ENCODE data around the gene FBXO9. TPM values are rescaled to one million over a fixed set of nuclear protein-coding genes. Genes with fewer than 3 reads are reported as not detected.

Gene FBXO9
- total RNA-seq, 1 experiment from 2014 or later, result 68.4 TPM

- Mint-ChIP-seq H3K9me3 (no peaks in the 10 kb centered on the region), H3K4me1 (peaks cover 0 to 7% of the 10 kb centered on the region in 2 experiments; a peak in 1 of 4 replicates), H3K36me3 (ENCODE audit: insufficient read depth in 1 of 3, low read depth in 3 of 3) (peaks cover 0 to 6% (median 0%) of the 10 kb centered on the region in 3 experiments; a peak in 1 of 7 replicates), H3K27ac (peak overlapping the region in 1 of 3 experiments; percentile 3; a peak in 1 of 7 replicates), H3K27me3 (ENCODE audit: low read depth) (no peaks in the 10 kb centered on the region), H3K4me3 (no peak overlapping the region)
- H3K79me1 ChIP-seq (ENCODE audit: insufficient read depth, low read depth, low read length, poor library complexity, severe bottlenecking), result no peaks in the 10 kb centered on the region
- H4K20me1 ChIP-seq (ENCODE audit: control insufficient read depth, insufficient read depth, insufficient read length), result no peaks in the 10 kb centered on the region
- H2AFZ ChIP-seq (ENCODE audit: low read length), result no peak overlapping the region
- WGBS (ENCODE audit: extremely low coverage, insufficient read length, low lambda C conversion rate), result no CpG with 5 or more reads among the region's 1 CpG
- no peak overlapping the region for H3K27ac ChIP-seq (ENCODE audit: insufficient read length, low read depth, low read length)
- no peaks in the 10 kb centered on the region for H3K9me3 ChIP-seq (ENCODE audit: control insufficient read depth, low read depth, low read length)
- H3T11ph ChIP-seq (ENCODE audit: low read length), result no peak overlapping the region
- H3K4me2 ChIP-seq (ENCODE audit: insufficient read depth, insufficient read length, low read length), result no peak overlapping the region
- no peaks in the 10 kb centered on the region for H3K4me1 ChIP-seq (ENCODE audit: insufficient read depth, low read length)
- H4K91ac ChIP-seq (ENCODE audit: insufficient read length, low read depth, low read length), result no peak overlapping the region
- no peak overlapping the region for H2AK5ac ChIP-seq (ENCODE audit: insufficient read length, low read length)
- H3K23ac ChIP-seq (ENCODE audit: insufficient read length, low read depth, low read length), result no peak overlapping the region
- no peak overlapping the region for H3K14ac ChIP-seq (ENCODE audit: insufficient read depth, low read length)
- H3K4ac ChIP-seq (ENCODE audit: low read depth, low read length), result no peak overlapping the region
- H3K79me2 ChIP-seq (ENCODE audit: insufficient read depth, low read length), result no peaks in the 10 kb centered on the region
- no peak for TF ChIP-seq CTCF (conservative IDR thresholded peaks at IDR 0.05)
- H3K9ac ChIP-seq (ENCODE audit: extremely low read depth, insufficient read length, low read length), result no peak overlapping the region
- no peak overlapping the region for H2BK5ac ChIP-seq (ENCODE audit: insufficient read length, low read length)
- no peak overlapping the region for H2BK120ac ChIP-seq (ENCODE audit: low read depth, low read length, poor library complexity, severe bottlenecking)
- H3K27me3 ChIP-seq (ENCODE audit: insufficient read depth, low read length), result no peaks in the 10 kb centered on the region
- no peak overlapping the region for H2BK15ac ChIP-seq (ENCODE audit: low read depth, low read length)
- no peak for DNase-seq
- no peak overlapping the region for H2BK20ac ChIP-seq (ENCODE audit: low read depth, low read length, poor library complexity, severe bottlenecking)
- H3K23me2 ChIP-seq (ENCODE audit: insufficient read length, low read depth, low read length, poor library complexity, severe bottlenecking), result no peaks in the 10 kb centered on the region
- no peak overlapping the region for H3K18ac ChIP-seq (ENCODE audit: insufficient read length, low read depth, low read length)
- no peak overlapping the region for H2BK12ac ChIP-seq (ENCODE audit: insufficient read length, low read depth, low read length)
- no peak overlapping the region for H4K5ac ChIP-seq (ENCODE audit: insufficient read length, low read depth, low read length)
- no peak overlapping the region for H4K8ac ChIP-seq (replicated peaks; ENCODE audit: insufficient read length, low read depth, low read length)
- no peak overlapping the region for H3K56ac ChIP-seq (ENCODE audit: insufficient read length, low read depth, low read length)
These were observed 41.9 kb upstream of the FBXO9 start for GRCh38 chr6:53023323-53023722.
